ENCODE data around the gene LENG1.

DNA sequence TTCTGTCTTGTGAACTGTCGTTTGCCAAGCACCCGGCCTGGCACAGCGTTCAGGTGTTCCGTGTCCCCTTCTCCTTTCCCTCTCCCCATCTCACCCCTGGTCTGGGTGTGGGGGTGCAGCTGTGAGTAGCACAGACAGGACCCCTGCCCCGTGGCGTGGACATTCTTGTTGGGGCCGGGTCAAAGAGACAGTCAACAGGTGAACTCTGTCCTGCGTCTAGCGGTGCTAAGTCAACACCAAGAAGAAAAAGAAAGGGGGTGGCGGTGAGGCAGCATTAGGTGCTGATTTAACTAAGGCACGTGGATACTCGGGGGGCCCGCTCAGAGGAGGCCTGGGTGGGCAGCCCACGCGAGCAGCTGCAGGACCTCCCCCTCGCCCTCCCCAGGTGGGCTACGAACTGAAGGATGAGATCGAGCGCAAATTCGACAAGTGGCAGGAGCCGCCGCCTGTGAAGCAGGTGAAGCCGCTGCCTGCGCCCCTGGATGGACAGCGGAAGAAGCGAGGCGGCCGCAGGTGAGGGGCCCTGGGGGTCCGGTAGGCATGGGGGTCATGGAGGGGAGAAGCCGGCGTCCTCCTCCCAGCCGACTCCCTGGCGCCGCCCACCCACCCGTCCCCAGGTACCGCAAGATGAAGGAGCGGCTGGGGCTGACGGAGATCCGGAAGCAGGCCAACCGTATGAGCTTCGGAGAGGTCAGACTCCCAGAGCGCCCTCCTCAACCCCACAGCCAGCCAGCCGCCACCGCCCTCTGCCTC is 31.7 kb downstream of the LENG1 start:
- TF ChIP-seq, protein P1, sequence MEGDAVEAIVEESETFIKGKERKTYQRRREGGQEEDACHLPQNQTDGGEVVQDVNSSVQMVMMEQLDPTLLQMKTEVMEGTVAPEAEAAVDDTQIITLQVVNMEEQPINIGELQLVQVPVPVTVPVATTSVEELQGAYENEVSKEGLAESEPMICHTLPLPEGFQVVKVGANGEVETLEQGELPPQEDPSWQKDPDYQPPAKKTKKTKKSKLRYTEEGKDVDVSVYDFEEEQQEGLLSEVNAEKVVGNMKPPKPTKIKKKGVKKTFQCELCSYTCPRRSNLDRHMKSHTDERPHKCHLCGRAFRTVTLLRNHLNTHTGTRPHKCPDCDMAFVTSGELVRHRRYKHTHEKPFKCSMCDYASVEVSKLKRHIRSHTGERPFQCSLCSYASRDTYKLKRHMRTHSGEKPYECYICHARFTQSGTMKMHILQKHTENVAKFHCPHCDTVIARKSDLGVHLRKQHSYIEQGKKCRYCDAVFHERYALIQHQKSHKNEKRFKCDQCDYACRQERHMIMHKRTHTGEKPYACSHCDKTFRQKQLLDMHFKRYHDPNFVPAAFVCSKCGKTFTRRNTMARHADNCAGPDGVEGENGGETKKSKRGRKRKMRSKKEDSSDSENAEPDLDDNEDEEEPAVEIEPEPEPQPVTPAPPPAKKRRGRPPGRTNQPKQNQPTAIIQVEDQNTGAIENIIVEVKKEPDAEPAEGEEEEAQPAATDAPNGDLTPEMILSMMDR (conservative IDR thresholded peaks at IDR 0.05; ENCODE audit: low read depth in 2 of 2): no peak
- TF ChIP-seq, protein P2, sequence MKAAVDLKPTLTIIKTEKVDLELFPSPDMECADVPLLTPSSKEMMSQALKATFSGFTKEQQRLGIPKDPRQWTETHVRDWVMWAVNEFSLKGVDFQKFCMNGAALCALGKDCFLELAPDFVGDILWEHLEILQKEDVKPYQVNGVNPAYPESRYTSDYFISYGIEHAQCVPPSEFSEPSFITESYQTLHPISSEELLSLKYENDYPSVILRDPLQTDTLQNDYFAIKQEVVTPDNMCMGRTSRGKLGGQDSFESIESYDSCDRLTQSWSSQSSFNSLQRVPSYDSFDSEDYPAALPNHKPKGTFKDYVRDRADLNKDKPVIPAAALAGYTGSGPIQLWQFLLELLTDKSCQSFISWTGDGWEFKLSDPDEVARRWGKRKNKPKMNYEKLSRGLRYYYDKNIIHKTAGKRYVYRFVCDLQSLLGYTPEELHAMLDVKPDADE (IDR thresholded peaks at IDR 0.05): no peak
- TF ChIP-seq CREB1 (CRISPR knock-in tag; IDR thresholded peaks at IDR 0.05; ENCODE audit: low read depth) (no peak), JUNB (IDR thresholded peaks at IDR 0.05; ENCODE audit: unreplicated experiment) (no peak), EZH2phosphoT487 (IDR thresholded peaks at IDR 0.05; ENCODE audit: unreplicated experiment) (no peak), EZH2 (IDR thresholded peaks at IDR 0.05; ENCODE audit: low read depth, unreplicated experiment) (no peak), POLR2AphosphoS5 (IDR thresholded peaks at IDR 0.05; ENCODE audit: low read depth) (no peak), NANOG (IDR thresholded peaks at IDR 0.05; ENCODE audit: borderline replicate concordance) (no peak), ZNF114 (CRISPR knock-in tag; IDR thresholded peaks at IDR 0.05) (no peak), STAT1 (IDR thresholded peaks at IDR 0.05; ENCODE audit: unreplicated experiment) (no peak)
- TF ChIP-seq, protein P3, sequence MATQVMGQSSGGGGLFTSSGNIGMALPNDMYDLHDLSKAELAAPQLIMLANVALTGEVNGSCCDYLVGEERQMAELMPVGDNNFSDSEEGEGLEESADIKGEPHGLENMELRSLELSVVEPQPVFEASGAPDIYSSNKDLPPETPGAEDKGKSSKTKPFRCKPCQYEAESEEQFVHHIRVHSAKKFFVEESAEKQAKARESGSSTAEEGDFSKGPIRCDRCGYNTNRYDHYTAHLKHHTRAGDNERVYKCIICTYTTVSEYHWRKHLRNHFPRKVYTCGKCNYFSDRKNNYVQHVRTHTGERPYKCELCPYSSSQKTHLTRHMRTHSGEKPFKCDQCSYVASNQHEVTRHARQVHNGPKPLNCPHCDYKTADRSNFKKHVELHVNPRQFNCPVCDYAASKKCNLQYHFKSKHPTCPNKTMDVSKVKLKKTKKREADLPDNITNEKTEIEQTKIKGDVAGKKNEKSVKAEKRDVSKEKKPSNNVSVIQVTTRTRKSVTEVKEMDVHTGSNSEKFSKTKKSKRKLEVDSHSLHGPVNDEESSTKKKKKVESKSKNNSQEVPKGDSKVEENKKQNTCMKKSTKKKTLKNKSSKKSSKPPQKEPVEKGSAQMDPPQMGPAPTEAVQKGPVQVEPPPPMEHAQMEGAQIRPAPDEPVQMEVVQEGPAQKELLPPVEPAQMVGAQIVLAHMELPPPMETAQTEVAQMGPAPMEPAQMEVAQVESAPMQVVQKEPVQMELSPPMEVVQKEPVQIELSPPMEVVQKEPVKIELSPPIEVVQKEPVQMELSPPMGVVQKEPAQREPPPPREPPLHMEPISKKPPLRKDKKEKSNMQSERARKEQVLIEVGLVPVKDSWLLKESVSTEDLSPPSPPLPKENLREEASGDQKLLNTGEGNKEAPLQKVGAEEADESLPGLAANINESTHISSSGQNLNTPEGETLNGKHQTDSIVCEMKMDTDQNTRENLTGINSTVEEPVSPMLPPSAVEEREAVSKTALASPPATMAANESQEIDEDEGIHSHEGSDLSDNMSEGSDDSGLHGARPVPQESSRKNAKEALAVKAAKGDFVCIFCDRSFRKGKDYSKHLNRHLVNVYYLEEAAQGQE (IDR thresholded peaks at IDR 0.05; ENCODE audit: unreplicated experiment): no peak

Measured in GM23338 (cell line).